AG08396 (cell line): Measurements from ENCODE around the gene C1QTNF9.
"Not testable (repeated sequence)": the region's sequence is repeated elsewhere in the genome, so short reads cannot be mapped to it uniquely, and the experiment has no call there.

Experiments used
- DNase-seq: peaks from one replicate; pipeline ENCODE4 v3.0.0; 2012; ENCODE audit warnings: low spot score, mixed read lengths

C1QTNF9 gene

GRCh38 chr13:24282256-24282655 lies 27.1 kb upstream of the C1QTNF9 start:
- DNase-seq: no peak

GRCh38 chr13:24284889-24285565 lies 24.4 kb upstream of the C1QTNF9 start:
- no peak for DNase-seq

DNA sequence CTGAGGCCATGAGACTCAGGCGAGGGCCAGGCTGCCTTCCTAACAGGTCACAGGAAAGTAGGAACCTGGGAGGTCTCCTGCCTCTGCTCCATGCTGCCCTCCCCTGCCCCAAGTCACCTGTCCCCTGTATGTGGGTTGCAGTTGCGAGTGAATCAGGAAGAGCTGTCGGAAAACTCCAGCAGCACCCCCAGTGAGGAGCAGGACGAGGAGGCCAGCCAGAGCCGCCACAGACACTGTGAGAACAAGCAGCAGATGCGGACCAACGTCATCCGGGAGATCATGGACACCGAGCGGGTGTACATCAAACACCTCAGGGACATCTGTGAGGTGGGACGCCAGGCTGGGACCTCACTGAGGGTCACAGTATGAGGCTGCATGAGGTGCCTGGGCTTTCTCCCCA lies 22.8 kb upstream of the C1QTNF9 start:
- no peak for DNase-seq

GRCh38 chr13:24287748-24288287 lies 21.6 kb upstream of the C1QTNF9 start:
- DNase-seq: no peak

- DNase-seq: no peak
These were observed 20.5 kb upstream of the C1QTNF9 start for GRCh38 chr13:24288870-24289269.

DNA sequence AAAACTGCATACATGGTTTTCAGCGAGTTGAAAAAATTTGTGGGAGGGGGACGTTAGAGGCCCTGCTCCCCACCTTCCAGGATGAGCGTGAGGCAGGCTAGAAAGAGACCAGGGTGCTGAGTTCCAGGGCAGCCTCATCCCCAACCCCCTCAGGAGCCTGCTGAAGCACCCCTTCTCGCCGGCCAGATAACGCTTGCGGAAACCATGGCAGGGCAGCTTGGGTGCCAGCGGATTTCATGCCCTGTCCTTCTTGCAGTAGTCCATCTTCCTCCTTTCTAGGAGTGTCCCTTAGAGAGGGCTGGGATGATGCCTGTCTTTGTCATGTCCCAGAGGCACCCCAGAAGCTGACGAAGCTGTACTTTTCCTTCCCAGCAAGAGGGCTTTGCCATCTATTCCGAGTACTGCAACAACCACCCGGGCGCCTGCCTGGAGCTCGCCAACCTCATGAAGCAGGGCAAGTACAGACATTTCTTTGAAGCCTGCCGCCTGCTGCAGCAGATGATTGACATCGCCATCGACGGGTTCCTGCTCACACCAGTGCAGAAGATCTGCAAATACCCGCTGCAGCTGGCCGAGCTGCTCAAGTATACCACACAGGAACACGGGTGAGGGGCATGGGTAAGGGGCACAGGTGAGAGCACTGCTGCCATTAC lies 19.0 kb upstream of the C1QTNF9 start:
- DNase-seq: no peak

DNA sequence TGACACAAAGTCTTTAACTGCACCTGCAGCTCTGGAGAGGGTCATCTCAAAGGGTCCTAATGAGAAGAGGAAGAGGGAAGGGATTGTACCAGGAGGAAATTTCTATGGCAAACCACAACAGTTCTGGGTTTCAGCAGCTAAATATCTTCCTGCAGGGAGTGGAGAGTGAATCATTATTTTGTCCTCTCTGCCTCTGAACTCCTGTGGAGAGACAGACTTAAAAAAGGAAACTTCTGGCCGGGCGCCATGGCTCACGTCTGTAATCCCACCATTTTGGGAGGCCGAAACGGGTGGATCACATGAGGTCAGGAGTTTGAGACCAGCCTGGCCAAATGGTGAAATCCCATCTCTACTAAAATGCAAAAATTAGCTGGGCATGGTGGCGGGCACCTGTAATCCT lies 16.9 kb upstream of the C1QTNF9 start:
- no peak for DNase-seq

- DNase-seq: no peak
These were observed 15.6 kb upstream of the C1QTNF9 start for GRCh38 chr13:24293746-24294145.

DNA sequence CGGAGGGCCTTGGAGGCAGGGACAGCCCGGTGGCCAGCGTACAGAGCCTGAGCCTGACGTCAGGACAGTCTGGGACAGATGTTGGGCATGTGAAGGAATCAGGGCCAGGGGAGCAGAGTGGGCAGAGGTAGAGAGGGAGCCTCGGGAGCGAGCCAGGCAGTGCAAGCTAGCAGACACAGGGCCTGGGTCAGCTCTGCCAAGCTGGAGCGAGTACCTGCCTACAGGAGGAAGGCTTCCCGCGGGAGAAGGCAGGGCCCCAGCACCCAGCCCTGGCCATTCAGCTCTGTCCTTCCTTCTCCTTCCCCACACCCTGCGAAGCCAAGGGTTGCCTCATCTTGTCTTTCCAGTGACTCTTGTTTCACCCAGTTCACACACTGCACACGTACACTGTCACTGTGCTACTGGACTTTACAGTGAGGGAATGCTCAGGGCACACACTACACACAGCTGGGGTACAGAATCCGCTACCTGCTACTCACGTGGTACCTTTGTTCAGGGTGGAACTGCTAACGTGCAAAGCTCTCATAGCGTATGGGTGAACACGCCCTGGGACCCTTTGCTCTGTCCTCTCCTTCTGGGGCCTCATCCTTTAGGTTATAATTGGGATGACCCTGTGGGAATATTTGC lies 9.8 kb upstream of the C1QTNF9 start:
- no peak for DNase-seq

DNA sequence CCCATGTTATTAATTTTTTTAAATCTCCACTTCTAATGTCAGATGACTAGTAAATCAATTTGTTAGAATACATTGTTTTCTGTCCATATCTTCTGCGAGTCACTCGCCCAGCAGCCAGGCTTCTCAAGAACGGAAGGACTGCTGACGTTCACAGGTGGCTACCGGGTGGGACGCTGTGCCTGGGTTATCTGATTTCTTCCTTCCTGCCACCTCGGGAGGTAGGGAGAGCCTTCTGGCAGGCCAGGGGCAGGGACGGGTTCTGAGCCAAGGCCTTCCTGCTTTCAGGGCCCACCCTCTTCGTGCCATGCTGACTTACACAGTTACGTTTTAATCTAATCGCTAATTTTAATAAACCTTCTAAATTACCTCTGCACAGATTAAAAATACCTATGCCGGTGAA lies 7.9 kb upstream of the C1QTNF9 start:
- no peak for DNase-seq

GRCh38 chr13:24301911-24302310 lies 7.5 kb upstream of the C1QTNF9 start:
- DNase-seq: no peak

- DNase-seq: no peak
These were observed 4.8 kb upstream of the C1QTNF9 start for GRCh38 chr13:24304620-24305019.

- peak; percentile 87 for DNase-seq
These were observed 2.7 kb upstream of the C1QTNF9 start for GRCh38 chr13:24306632-24307031.

GRCh38 chr13:24307211-24308067 lies 1.9 kb upstream of the C1QTNF9 start:
- no peak for DNase-seq

DNA sequence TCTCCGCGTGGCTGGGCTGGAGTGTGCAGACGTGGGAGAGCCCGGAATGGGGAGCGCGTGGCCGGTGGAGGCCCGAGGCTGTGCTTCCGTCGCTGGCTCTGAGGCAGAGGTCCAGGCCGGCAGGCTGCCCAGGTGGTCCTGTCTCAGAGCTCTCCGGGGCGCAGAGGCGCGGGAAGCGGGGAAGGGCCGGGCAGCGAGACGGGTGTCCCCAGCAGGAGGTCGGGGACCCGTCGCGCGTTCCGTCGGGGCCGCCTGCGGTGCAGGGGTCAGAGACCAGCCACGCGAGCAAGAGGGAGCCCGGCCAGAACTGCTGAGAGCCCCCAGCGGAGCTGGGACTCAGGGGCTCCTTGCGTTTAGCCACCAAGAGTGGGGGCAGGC lies 1.3 kb upstream of the C1QTNF9 start:
- no peak for DNase-seq

DNA sequence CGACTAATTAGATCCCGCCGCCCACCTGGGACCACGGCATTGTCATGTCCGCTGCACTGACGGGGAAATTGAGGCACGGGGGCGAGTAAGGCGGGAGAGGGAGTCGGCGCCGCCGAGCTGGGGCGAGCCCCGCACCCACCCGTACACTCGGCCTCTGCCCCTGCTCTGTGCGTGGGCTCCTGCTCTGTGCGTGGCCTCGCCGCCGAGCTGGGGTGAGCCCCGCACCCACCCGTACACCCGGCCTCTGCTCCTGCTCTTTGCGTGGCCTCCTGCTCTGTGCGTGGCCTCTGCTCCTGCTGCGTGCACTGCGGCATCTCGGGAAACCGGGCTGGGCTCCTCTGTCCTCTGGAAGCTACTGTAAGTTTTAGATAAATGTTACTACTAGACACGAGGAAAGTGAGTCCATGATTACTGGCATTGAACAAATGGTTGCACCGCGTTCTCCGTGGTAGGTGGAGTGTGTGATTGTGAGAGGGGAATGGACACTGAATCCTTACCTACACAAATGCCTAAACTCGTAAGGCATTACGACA lies 826 bp upstream of the C1QTNF9 start:
- no peak for DNase-seq

DNA sequence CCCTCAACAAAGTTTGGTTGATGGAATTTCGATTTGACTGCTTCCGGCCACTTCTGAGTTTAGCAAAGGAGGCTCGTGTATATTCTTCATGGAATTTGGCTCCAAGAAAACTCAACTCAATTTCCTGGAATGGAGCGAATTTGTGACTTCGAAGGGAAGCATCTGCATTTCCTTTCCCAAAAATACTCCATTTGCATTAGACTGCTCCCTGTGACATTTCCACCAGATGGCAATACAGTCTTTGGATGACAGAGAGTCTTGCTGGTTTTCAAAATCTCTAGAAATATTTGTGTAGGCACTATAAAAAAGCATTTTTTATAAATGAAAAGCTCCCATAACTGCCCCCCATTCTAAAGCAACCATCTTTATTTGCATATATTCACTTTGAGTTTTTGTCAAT lies 4.1 kb downstream of the C1QTNF9 start:
- peak; percentile 42 for DNase-seq

DNA sequence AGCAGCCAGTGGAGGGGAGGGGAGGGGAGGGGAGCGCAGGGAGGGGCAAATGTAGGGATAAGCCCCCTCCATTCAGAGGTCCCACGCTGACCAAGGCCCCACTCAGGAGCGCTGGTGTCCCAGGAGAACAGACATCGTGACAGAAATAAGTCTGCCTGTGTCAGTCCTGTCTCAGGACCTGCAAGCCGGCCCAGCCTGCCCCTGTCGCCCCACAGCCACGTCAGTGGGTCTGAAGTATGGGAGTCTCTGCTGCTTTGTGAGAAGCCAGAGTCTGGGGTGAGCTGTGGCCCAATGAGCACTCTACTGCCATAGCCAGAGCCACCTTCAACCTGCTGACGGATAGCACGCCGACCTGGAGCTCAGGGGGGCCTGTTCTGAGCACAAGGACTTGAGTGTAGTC lies 8.5 kb downstream of the C1QTNF9 start:
- not testable (repeated sequence) for DNase-seq

DNA sequence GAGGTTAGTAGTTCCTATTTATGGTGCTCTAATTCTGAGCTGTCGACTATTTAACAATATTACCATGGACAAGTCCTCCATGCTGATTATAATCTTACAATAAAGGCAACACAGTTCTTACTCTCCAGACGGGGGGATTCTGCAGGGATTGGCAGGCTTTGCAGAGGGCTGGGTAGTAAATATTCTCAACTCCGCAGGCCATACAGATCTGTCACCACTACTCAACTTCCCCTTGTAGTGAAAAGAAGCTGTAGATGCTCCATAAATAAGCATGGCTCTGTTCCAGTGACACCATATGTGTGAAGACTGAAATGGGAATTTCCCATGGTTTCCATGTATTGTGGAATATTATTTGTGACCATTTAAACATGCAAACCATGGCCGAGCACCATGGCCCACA lies 9.5 kb downstream of the C1QTNF9 start:
- DNase-seq: not testable (repeated sequence)

DNA sequence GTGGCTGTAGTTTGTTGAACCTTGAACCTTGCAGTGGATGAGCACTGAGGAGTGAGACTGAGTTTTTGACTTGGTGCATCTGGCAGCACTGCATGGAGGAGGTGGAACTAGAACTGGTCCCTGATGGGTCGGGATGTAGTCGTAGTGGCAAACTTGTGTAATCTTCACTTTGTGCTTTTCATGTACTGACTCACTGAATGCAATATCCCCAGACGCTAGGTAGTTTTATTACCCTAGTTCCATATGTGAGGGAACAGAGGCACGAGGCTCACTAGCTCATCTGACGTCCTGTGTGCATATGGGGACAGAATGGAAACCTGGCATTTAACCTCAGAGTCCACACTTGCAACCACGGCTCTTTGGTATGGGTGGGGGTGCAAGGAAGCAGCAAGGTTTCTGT lies 10.3 kb downstream of the C1QTNF9 start:
- DNase-seq: not testable (repeated sequence)

DNA sequence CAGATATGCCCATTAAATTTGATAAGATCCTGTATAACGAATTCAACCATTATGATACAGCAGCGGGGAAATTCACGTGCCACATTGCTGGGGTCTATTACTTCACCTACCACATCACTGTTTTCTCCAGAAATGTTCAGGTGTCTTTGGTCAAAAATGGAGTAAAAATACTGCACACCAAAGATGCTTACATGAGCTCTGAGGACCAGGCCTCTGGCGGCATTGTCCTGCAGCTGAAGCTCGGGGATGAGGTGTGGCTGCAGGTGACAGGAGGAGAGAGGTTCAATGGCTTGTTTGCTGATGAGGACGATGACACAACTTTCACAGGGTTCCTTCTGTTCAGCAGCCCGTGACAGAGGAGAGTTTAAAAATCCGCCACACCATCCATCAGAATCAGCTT lies 12.0 kb downstream of the C1QTNF9 start:
- DNase-seq: not testable (repeated sequence)

DNA sequence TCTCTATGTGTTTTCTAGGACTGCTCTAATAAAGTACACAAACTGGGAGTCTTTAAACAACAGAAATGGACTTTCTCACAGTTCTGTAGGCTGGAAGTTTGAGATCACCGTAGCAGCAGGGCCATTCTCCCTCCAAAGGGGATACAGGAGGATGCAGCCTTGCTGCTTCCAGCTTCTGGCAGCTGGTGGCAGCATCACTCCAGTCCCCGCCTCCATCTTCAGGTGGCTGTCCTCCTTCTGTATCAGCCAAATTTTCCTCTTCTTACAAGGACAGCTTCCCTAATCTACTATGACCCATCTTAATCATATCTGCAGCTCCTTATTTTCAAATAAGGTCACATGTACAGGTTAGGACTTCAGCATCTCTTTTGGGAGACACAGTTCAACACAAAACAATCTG lies 13.1 kb downstream of the C1QTNF9 start:
- DNase-seq: not testable (repeated sequence)
